NT2/D1 (cell line): ENCODE data around the gene ODC1.
"Not testable (repeated sequence)": the region's sequence is repeated elsewhere in the genome, so short reads cannot be mapped to it uniquely, and the experiment has no call there.

Experiments
- DNase-seq: peaks from one replicate; pipeline ENCODE4 v3.0.0-alpha.2; 2011; ENCODE audit warnings: low read depth, low spot score
- H3K27me3 ChIP-seq: 2 replicates; pipeline ENCODE4 v1.6.0; 2011; ENCODE audit warnings: mild to moderate bottlenecking; ENCODE audit not compliant: insufficient read length, insufficient read depth
- H3K36me3 ChIP-seq: 2 replicates; pipeline ENCODE4 v1.6.1; 2011; ENCODE audit warnings: mild to moderate bottlenecking, low read length, mixed read lengths; ENCODE audit not compliant: insufficient read depth, insufficient read length
- H3K4me1 ChIP-seq: 2 replicates; pipeline ENCODE4 v1.5.1; 2011; ENCODE audit not compliant: insufficient read depth, insufficient read length
- H3K4me3 ChIP-seq: 2 replicates; pipeline ENCODE4 v1.5.1; 2011; ENCODE audit warnings: low read depth; ENCODE audit not compliant: insufficient read length
- H3K9ac ChIP-seq: 2 replicates; pipeline ENCODE4 v1.6.0; 2011; ENCODE audit warnings: low read depth; ENCODE audit not compliant: insufficient read length
- H3K9me3 ChIP-seq: 2 replicates; pipeline ENCODE4 v1.5.1; 2011; ENCODE audit warnings: mild to moderate bottlenecking, low read length; ENCODE audit not compliant: insufficient read depth
- SUZ12 ChIP-seq: IDR thresholded peaks from 2 replicates; pipeline ENCODE4 v1.6.1; 2011; ENCODE audit not compliant: insufficient read length, insufficient read depth; ENCODE audit errors: extremely low read depth
- YY1 ChIP-seq: IDR thresholded peaks from 2 replicates; pipeline ENCODE4 v1.6.1; 2011; ENCODE audit not compliant: insufficient read length, insufficient read depth
- ZNF274 ChIP-seq: IDR thresholded peaks from 2 replicates; pipeline ENCODE4 v1.6.1; 2011; ENCODE audit warnings: mild to moderate bottlenecking, low read depth, low read length

ODC1 gene

DNA sequence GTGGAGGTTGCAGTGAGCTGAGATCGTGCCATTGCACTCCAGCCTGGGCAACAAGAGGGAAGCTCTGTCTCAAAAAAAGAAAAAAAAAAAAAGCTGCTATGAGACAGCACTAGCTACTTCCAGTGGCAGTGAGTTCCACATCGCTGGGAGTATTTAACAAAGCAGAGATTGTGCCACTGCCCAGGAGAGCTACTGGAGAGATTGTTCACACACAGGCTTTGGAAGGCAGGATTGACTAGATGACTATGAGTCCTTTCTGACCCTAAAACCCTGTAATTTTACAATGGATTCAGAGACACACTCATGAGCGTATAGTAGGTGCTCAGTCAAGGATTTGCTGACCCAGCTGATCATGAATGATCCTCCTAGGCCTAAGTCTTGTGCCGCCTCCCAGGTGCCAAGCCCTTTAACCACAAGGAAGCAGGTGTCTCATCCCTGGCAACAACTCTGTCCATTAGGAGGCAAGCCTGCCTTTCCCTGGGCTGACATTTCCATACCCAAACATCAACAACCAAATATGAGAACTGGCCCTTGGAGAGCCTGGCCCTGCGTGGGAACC, 45.0 kb upstream of the ODC1 start:
- H3K9me3 ChIP-seq, result peaks cover 16% of the 10 kb centered on the region; the same call in 1 of the 2 replicates
- no peaks in the 10 kb centered on the region for H3K36me3 ChIP-seq
- peaks cover 30% of the 10 kb centered on the region for H3K27me3 ChIP-seq
- DNase-seq, result no peak
- TF ChIP-seq SUZ12 (no peak), ZNF274 (no peak), YY1 (no peak)
- no peak overlapping the region for H3K9ac ChIP-seq
- no peak overlapping the region for H3K4me3 ChIP-seq
- peaks cover 4% of the 10 kb centered on the region for H3K4me1 ChIP-seq

DNA sequence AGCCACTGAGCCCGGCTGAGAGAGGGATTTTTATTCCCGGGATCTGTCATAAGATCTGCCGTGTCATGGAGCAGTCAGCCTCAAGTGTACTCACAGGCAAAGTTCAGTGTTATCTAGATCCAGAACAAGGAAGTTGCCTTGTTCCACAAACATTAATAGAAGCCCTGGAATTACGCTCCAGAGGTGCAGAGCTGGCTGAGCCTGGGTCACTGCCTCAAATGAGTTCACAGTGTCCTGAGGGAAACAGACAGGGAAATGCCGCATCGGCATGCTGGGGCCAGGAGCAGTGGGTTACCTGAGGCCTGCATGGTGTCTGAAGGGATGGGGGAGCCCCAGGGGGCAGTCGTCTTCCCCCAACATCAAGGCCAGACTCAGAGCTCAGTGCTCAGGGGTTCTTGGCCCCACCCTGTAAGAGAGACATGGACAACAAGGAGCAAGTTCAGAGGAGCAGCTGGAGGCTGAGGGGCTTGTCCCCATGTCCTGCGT, 42.7 kb upstream of the ODC1 start:
- peaks cover 3% of the 10 kb centered on the region for H3K4me1 ChIP-seq
- no peak overlapping the region for H3K9ac ChIP-seq
- no peaks in the 10 kb centered on the region for H3K36me3 ChIP-seq
- peaks cover 24% of the 10 kb centered on the region for H3K27me3 ChIP-seq
- no peak for TF ChIP-seq ZNF274
- TF ChIP-seq YY1, result no peak
- no peak for TF ChIP-seq SUZ12
- H3K4me3 ChIP-seq, result no peak overlapping the region
- no peak for DNase-seq
- H3K9me3 ChIP-seq, result peaks cover 16% of the 10 kb centered on the region; the same call in 1 of the 2 replicates

DNA sequence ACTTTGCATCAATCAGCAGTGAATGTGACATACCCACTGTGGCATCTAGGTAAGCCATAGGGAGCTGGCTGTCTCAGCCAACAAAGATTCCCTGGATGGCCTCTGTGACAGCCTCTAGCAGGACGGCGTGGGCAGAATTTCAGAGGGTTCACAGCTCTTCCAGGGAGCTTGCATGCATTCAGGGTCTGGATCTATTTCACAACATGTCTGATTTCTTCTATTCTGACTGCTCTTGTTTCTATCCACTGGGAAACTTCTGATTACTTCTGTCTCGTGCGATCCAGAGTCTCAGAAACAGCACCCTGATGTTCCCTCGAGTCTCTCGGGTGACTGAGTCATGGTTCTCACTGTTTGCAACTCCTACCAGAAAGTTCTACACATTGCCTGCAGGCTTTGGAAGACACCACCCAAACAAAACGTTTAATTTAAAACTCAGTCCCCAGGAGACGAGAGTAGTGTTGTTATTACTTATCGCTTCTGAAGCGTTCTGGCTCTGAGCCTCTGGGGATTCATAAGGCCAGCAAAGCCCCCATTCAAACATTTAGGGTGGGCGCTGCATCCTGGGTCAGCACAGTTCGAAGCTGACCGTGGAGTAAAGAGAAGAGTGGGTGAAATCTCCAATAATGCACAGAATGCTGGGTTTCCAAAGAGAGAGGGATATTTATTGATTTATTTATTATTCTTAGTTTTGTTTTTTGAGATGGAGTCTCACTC, 41.9 kb upstream of the ODC1 start:
- Histone ChIP-seq H3K9ac (no peak overlapping the region), H3K4me3 (no peak overlapping the region), H3K4me1 (peaks cover 3% of the 10 kb centered on the region), H3K27me3 (peaks cover 17% of the 10 kb centered on the region), H3K9me3 (peaks cover 16% of the 10 kb centered on the region; the same call in 1 of the 2 replicates), H3K36me3 (no peaks in the 10 kb centered on the region)
- no peak for DNase-seq
- no peak for TF ChIP-seq YY1
- no peak for TF ChIP-seq ZNF274
- no peak for TF ChIP-seq SUZ12

DNA sequence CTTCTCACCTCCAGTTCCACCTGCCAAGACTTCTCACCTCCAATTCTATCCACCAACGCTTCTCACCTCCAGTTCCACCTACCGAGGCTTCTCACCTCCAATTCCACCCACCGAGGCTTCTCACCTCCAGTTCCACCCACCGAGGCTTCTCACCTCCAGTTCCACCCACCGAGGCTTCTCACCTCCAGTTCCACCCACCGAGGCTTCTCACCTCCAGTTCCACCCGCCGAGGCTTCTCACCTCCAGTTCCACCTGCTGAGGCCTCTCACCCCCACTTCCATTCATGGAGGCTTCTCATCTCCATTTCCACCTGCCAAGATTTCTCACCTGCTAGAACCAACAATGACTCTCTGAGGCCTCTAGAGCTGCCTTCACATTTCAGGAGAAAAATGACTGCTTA, 40.0 kb upstream of the ODC1 start:
- H3K36me3 ChIP-seq, H3K9ac ChIP-seq, H3K4me3 ChIP-seq, H3K4me1 ChIP-seq, DNase-seq: not testable (repeated sequence)
- peaks cover 16% of the 10 kb centered on the region; the same call in 1 of the 2 replicates for H3K9me3 ChIP-seq
- H3K27me3 ChIP-seq, result peaks cover 13% of the 10 kb centered on the region

DNA sequence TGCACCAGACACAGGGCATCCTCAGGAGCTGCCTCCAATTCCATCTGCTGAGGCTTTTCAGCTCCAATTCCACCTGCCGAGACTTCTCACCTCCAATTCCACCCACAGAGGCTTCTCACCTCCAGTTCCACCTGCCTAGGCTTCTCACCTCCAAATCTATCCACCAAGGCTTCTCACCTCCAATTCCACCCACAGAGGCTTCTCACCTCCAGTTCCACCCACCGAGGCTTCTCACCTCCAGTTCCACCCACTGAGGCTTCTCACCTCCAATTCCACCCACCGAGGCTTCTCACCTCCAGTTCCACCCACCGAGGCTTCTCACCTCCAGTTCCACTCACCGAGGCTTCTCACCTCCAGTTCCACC, 39.6 kb upstream of the ODC1 start:
- not testable (repeated sequence) for H3K9ac ChIP-seq, H3K4me1 ChIP-seq, H3K36me3 ChIP-seq, H3K4me3 ChIP-seq, DNase-seq
- peaks cover 16% of the 10 kb centered on the region; the same call in 1 of the 2 replicates for H3K9me3 ChIP-seq
- H3K27me3 ChIP-seq, result peaks cover 16% of the 10 kb centered on the region

DNA sequence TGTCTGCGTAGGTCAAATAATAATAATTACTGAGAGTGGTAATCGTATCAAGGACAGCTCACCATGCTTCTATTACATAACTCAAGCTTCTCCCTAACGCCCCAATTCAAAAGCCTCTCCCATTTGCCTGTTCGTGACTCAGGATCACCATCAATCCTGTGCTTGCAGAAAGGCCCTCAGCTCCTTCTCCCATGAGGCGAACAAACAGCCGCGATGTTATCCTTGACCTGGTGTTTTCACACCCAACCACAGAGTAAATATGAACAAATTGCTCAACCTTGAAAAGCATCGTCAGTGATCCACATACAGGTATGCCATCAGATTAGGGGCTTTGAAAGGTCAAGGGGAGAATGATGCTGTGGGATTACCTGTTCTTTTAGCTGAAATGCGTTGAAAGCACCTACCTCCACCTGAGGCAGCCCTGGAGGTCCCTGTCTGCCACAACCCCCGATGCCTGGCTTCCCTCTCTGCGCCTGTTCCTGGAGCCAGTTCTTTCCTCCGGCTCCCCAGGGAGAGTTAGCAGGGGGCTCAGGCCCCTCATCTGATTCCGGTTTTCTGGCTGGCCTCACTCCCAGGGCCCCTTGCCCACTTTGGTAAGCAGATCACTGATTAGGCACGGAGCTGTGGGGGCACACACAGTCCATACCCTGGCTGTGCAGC, 39.1 kb upstream of the ODC1 start:
- no peak overlapping the region for H3K4me3 ChIP-seq
- peaks cover 20% of the 10 kb centered on the region for H3K27me3 ChIP-seq
- no peak for DNase-seq
- H3K4me1 ChIP-seq, result peaks cover 3% of the 10 kb centered on the region
- peaks cover 14% of the 10 kb centered on the region; the same call in 1 of the 2 replicates for H3K9me3 ChIP-seq
- TF ChIP-seq ZNF274, result no peak
- TF ChIP-seq SUZ12, result no peak
- TF ChIP-seq YY1, result no peak
- H3K9ac ChIP-seq, result no peak overlapping the region
- no peaks in the 10 kb centered on the region for H3K36me3 ChIP-seq

DNA sequence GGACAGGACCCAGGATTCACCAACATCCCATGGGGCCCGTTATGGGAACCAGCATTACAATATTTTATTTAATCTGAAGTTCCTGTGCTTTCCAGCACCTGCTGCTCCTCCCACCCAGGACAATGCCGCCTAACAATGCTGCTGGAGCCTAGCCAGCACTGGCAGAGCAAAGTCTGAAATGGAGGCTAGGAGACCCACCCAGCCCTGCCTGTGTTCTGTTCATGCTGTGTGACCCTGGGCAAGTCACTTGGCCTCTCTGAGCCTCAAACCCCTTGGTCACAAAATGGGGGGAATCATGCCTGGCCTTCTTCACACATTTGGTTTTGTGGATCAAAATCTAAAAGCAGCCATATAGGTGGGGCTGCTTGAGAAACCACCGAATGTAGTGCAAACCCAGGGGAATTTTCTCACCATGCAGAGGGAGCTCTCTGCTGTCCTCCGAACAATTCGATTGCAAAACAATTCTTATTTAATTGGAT, 38.5 kb upstream of the ODC1 start:
- H3K4me1 ChIP-seq, result peaks cover 3% of the 10 kb centered on the region
- peaks cover 8% of the 10 kb centered on the region; the same call in 1 of the 2 replicates for H3K9me3 ChIP-seq
- H3K4me3 ChIP-seq, result no peak overlapping the region
- H3K27me3 ChIP-seq, result peaks cover 26% of the 10 kb centered on the region
- no peak overlapping the region for H3K9ac ChIP-seq
- no peaks in the 10 kb centered on the region for H3K36me3 ChIP-seq
- no peak for DNase-seq
- no peak for TF ChIP-seq SUZ12
- TF ChIP-seq ZNF274, result no peak
- TF ChIP-seq YY1, result no peak
